Measurements from ENCODE around the gene GRID1.

Gene GRID1

GRCh38 chr10:86071758-86072157 is 294.8 kb downstream of the GRID1 start:
- DNase-seq = no peak

GRCh38 chr10:86071145-86071544 is 295.4 kb downstream of the GRID1 start:
- no peak for DNase-seq

- no peak for DNase-seq
Measured at GRCh38 chr10:86070278-86070677, 296.3 kb downstream of the GRID1 start.

- DNase-seq = no peak
Measured at GRCh38 chr10:86068231-86069054, 298.2 kb downstream of the GRID1 start.

GRCh38 chr10:86067436-86068050 is 299.1 kb downstream of the GRID1 start:
- no peak for DNase-seq

- no peak for DNase-seq
Measured at GRCh38 chr10:86066696-86067095, 299.9 kb downstream of the GRID1 start.

- no peak for DNase-seq
Measured at GRCh38 chr10:86065711-86066251, 300.8 kb downstream of the GRID1 start.

GRCh38 chr10:86064931-86065662 is 301.5 kb downstream of the GRID1 start:
- no peak for DNase-seq

GRCh38 chr10:86064219-86064618 is 302.4 kb downstream of the GRID1 start:
- DNase-seq = no peak

- DNase-seq = no peak
Measured at GRCh38 chr10:86063341-86063740, 303.3 kb downstream of the GRID1 start.

- no peak for DNase-seq
Measured at GRCh38 chr10:86062647-86063145, 303.9 kb downstream of the GRID1 start.

- no peak for DNase-seq
Measured at GRCh38 chr10:86062198-86062550, 304.4 kb downstream of the GRID1 start.

- no peak for DNase-seq
Measured at GRCh38 chr10:86061278-86062197, 305.1 kb downstream of the GRID1 start.

- no peak for DNase-seq
Measured at GRCh38 chr10:86060386-86061277, 306.0 kb downstream of the GRID1 start.

- no peak for DNase-seq
Measured at GRCh38 chr10:86059892-86060291, 306.7 kb downstream of the GRID1 start.

- DNase-seq = no peak
Measured at GRCh38 chr10:86058964-86059363, 307.6 kb downstream of the GRID1 start.

GRCh38 chr10:86057708-86058107 is 308.9 kb downstream of the GRID1 start:
- no peak for DNase-seq

- DNase-seq = no peak
Measured at GRCh38 chr10:86056672-86057071, 309.9 kb downstream of the GRID1 start.

- no peak for DNase-seq
Measured at GRCh38 chr10:86055928-86056327, 310.7 kb downstream of the GRID1 start.

GRCh38 chr10:86053675-86054074 is 312.9 kb downstream of the GRID1 start:
- no peak for DNase-seq

GRCh38 chr10:86051586-86051985 is 315.0 kb downstream of the GRID1 start:
- DNase-seq = no peak

Measured in activated T-cell treated with anti-CD3 and anti-CD28 coated beads, Interleukin-2, amount 50 U/mL, for 1 hour (primary cell).